Endothelial cell of umbilical vein (primary cell): ENCODE measurements around the gene POGLUT3. TPM values are rescaled to one million over a fixed set of nuclear protein-coding genes. Genes with fewer than 3 reads are reported as not detected.

Source experiments
- BruUV-seq: library from RNA; stranded (reverse); fragments of 400-500 nt; replicated peaks from 2 replicates; lab custom pipeline; 2021; lab: Mats Ljungman, UMichigan
- CTCF ChIA-PET: fragments of 300-600, 350-600 bp; sonication (Branson Sonifier 250); formaldehyde crosslinking; loops from one replicate; lab custom pipeline; 2021; ENCODE audit warnings: antibody characterized with exemption, inconsistent platforms; lab: Charles Lee
- POLR2A ChIA-PET: fragments of 300-600, 350-600 bp; sonication (Branson Sonifier 250); formaldehyde crosslinking; loops from one replicate; lab custom pipeline; 2021; ENCODE audit warnings: antibody characterized with exemption, inconsistent platforms; lab: Charles Lee
- DNase-seq: peaks from one replicate; pipeline ENCODE4 v3.0.0-alpha.2; 2011; ENCODE audit warnings: low read depth, low spot score
- FAIRE-seq: peaks from 2 replicates; lab custom pipeline; 2011; peaks lifted over from hg19 to GRCh38; lab: Jason Lieb, UNC
- H2AFZ ChIP-seq: 2 replicates; pipeline ENCODE4 v1.6.0; 2012; ENCODE audit warnings: low read depth, low read length, control low read depth, inconsistent platforms
- H3K27ac ChIP-seq: 2 replicates; pipeline ENCODE4 v1.5.1; 2011; ENCODE audit warnings: low read depth, mild to moderate bottlenecking, control low read depth, low read length, moderate library complexity; ENCODE audit not compliant: insufficient read depth
- H3K27me3 ChIP-seq, 2 experiments: 2 replicates each; pipeline versions ENCODE4 v1.6.0 to v1.6.1; 2011; ENCODE audit warnings: low read length in 2 of 2, mixed read lengths in 1 of 2; ENCODE audit not compliant: control insufficient read depth in 2 of 2, insufficient read depth in 2 of 2
- H3K36me3 ChIP-seq, 2 experiments: 2 replicates in 1 of 2; 3 replicates in 1 of 2; pipeline ENCODE4 v1.5.1; 2011; ENCODE audit warnings: low read length in 2 of 2, mild to moderate bottlenecking in 1 of 2, moderate library complexity in 1 of 2; ENCODE audit not compliant: control insufficient read depth in 2 of 2, insufficient read depth in 2 of 2; ENCODE audit errors: extremely low read depth in 1 of 2
- H3K4me1 ChIP-seq: 3 replicates; pipeline ENCODE4 v1.5.1; 2011; ENCODE audit warnings: mild to moderate bottlenecking, low read length; ENCODE audit not compliant: control insufficient read depth, insufficient read depth; ENCODE audit errors: extremely low read depth
- H3K4me2 ChIP-seq: 2 replicates; pipeline ENCODE4 v1.6.1; 2011; ENCODE audit warnings: low read length, control low read depth, mixed read lengths; ENCODE audit not compliant: insufficient read depth
- H3K4me3 ChIP-seq, 3 experiments: fragments of 200-600 bp in 1 of 3; sonication (generic), shearing (Covaris generic) in 1 of 3; replicated peaks in 1 of 3; 2 replicates each; pipeline ENCODE4 v1.5.1; 2011 to 2016; ENCODE audit warnings: control low read depth in 3 of 3, low read length in 3 of 3, mild to moderate bottlenecking in 2 of 3, inconsistent platforms in 1 of 3, low read depth in 1 of 3, moderate library complexity in 1 of 3; ENCODE audit not compliant: insufficient read depth in 1 of 3
- H3K79me2 ChIP-seq: 2 replicates; pipeline ENCODE4 v1.6.0; 2012; ENCODE audit warnings: low read length, inconsistent platforms; ENCODE audit not compliant: control insufficient read depth, insufficient read depth
- H3K9ac ChIP-seq: replicated peaks from 2 replicates; pipeline ENCODE3; 2011; ENCODE audit warnings: low read length, control low read depth; ENCODE audit not compliant: insufficient read depth; ENCODE audit errors: extremely low read depth
- H3K9me1 ChIP-seq: replicated peaks from 3 replicates; pipeline ENCODE4 v1.6.0; 2011; ENCODE audit warnings: mild to moderate bottlenecking, low read length; ENCODE audit not compliant: control insufficient read depth, insufficient read depth; ENCODE audit errors: extremely low read depth
- H3K9me3 ChIP-seq: replicated peaks from 2 replicates; pipeline ENCODE4 v1.5.1; 2012; ENCODE audit warnings: low read length, inconsistent platforms; ENCODE audit not compliant: control insufficient read depth, insufficient read depth
- H4K20me1 ChIP-seq: replicated peaks from 2 replicates; pipeline ENCODE3; 2011; ENCODE audit warnings: mild to moderate bottlenecking, low read length; ENCODE audit not compliant: control insufficient read depth, insufficient read depth; ENCODE audit errors: extremely low read depth
- CTCF ChIP-seq, 2 donors: IDR thresholded peaks; 1 replicate in 1 of 2; 2 replicates in 1 of 2; pipeline ENCODE4 v1.5.1; 2011; ENCODE audit warnings: low read length in 2 of 2, mild to moderate bottlenecking in 2 of 2, moderate library complexity in 2 of 2, control low read depth in 1 of 2, inconsistent platforms in 1 of 2, low read depth in 1 of 2; ENCODE audit not compliant: insufficient read depth in 1 of 2; ENCODE audit errors: extremely low read depth in 1 of 2
- EZH2 ChIP-seq: IDR thresholded peaks from 2 replicates; pipeline ENCODE4 v1.6.1; 2012; ENCODE audit warnings: borderline replicate concordance, low read depth, mild to moderate bottlenecking, moderate library complexity, low read length, inconsistent platforms; ENCODE audit not compliant: severe bottlenecking
- FOS ChIP-seq: IDR thresholded peaks from 2 replicates; pipeline ENCODE4 v1.6.1; 2011; ENCODE audit warnings: mild to moderate bottlenecking, low read length, moderate library complexity, borderline replicate concordance; ENCODE audit not compliant: insufficient read depth
- GATA2 ChIP-seq: IDR thresholded peaks from 2 replicates; pipeline ENCODE4 v1.7.0; 2011; ENCODE audit warnings: low read depth, mild to moderate bottlenecking, moderate library complexity, mixed read lengths, low read length; ENCODE audit not compliant: insufficient read length, insufficient read depth
- JUN ChIP-seq: IDR thresholded peaks from 2 replicates; pipeline ENCODE4 v1.6.1; 2011; ENCODE audit warnings: borderline replicate concordance, low read depth; ENCODE audit not compliant: insufficient read length, insufficient read depth
- MAX ChIP-seq: IDR thresholded peaks from 2 replicates; pipeline ENCODE4 v1.6.1; 2011; ENCODE audit not compliant: insufficient read depth, insufficient read length
- MYC ChIP-seq: IDR thresholded peaks from one replicate; pipeline ENCODE4 v1.6.1; 2011; ENCODE audit warnings: mild to moderate bottlenecking, low read depth, low read length
- POLR2A ChIP-seq: IDR thresholded peaks from 2 replicates; pipeline ENCODE4 v1.6.1; 2012; ENCODE audit warnings: low read depth, mild to moderate bottlenecking, control low read depth, low read length
- POLR2AphosphoS5 ChIP-seq: IDR thresholded peaks from 2 replicates; pipeline ENCODE4 v1.6.1; 2012; ENCODE audit warnings: low read depth, mild to moderate bottlenecking, control low read depth, low read length, moderate library complexity; ENCODE audit not compliant: insufficient read depth
- dilution Hi-C: fragments of 300-500 bp; cut with MboI; formaldehyde crosslinking; loops from one replicate; pipeline ENCODE4 v1.15.0; 2019; ENCODE audit warnings: low sequenced_read_pairs; ENCODE audit not compliant: extremely low pct_ligation_motif_present
- intact Hi-C: fragments of 100-400 bp; cut with micrococcal nuclease; formaldehyde crosslinking; loops from one replicate; pipeline ENCODE4 v1.10.0; 2022
- polyA plus RNA-seq, 4 experiments: library from polyadenylated mRNA; depleted of rRNA in 3 of 4; stranded (reverse) in 3 of 4; unstranded in 1 of 4; fragments of >200 nt; gene quantifications; 2 replicates each; pipeline versions ENCODE4 v1.2.1 to v1.2.3, GENCODE V29; 2011 to 2012; ENCODE audit warnings: missing spikeins in 1 of 4
- total RNA-seq: library from RNA; stranded (reverse); gene quantifications from 2 replicates; pipeline ENCODE4 v1.2.3, GENCODE V29; 2021

POGLUT3 gene
- total and polyA plus RNA-seq, 2 donors (not counting 3 experiments of a cell fraction or from before 2014, with no cell fraction given) = 14.3 to 46.4 TPM

- no peak for TF ChIP-seq GATA2
- H3K9me1 ChIP-seq = no peaks in the 10 kb centered on the region
- H2AFZ ChIP-seq = no peak overlapping the region
- H3K9ac ChIP-seq = no peak overlapping the region
- H3K27ac ChIP-seq = no peak overlapping the region
- ChIA-PET CTCF (no interaction called here), POLR2A (interaction anchor here (0.6 kb wide), 1 partner anchor 393 kb away, joined by 4 read pairs; no protein-coding TSS in a partner anchor)
- DNase-seq = no peak
- no peak for FAIRE-seq
- no TSS peak for BruUV-seq
- H3K4me3 ChIP-seq = no peak overlapping the region
- dilution Hi-C loops (no loop called here), intact Hi-C loops (no loop called here)
- no peaks in the 10 kb centered on the region for H3K9me3 ChIP-seq
- no peaks in the 10 kb centered on the region for H3K4me1 ChIP-seq
- H3K36me3 ChIP-seq = no peaks in the 10 kb centered on the region
- H3K4me2 ChIP-seq = no peak overlapping the region
- H4K20me1 ChIP-seq = no peaks in the 10 kb centered on the region
- peaks cover 2 to 9% of the 10 kb centered on the region in 2 experiments for H3K27me3 ChIP-seq
- H3K79me2 ChIP-seq = no peaks in the 10 kb centered on the region
Measured at GRCh38 chr11:108536783-108537182, 38.6 kb upstream of the POGLUT3 start.

- H2AFZ ChIP-seq = no peak overlapping the region
- H3K9ac ChIP-seq = no peak overlapping the region
- no peak overlapping the region for H3K27ac ChIP-seq
- H3K79me2 ChIP-seq = no peaks in the 10 kb centered on the region
- H3K9me3 ChIP-seq = no peaks in the 10 kb centered on the region
- DNase-seq (no peak), FAIRE-seq (no peak)
- BruUV-seq = no TSS peak
- CTCF ChIA-PET = interaction anchor here (0.9 kb wide), 1 partner anchor 9 kb away, joined by 3 read pairs; no protein-coding TSS in a partner anchor
- TF ChIP-seq MYC (no peak), POLR2A (no peak), FOS (no peak), POLR2AphosphoS5 (no peak), CTCF (IDR thresholded peaks at IDR 0.05; ENCODE audit: extremely low read depth in 1 of 2, insufficient read depth in 1 of 2, low read depth in 1 of 2, low read length in 2 of 2) (no peak), JUN (no peak), MAX (no peak), EZH2 (no peak), GATA2 (no peak)
- H3K4me2 ChIP-seq = no peak overlapping the region
- dilution Hi-C loops (no loop called here), intact Hi-C loops (no loop called here)
- no peaks in the 10 kb centered on the region for H3K4me1 ChIP-seq
- no peak overlapping the region for H3K4me3 ChIP-seq
- POLR2A ChIA-PET = no interaction called here
- H3K36me3 ChIP-seq = no peaks in the 10 kb centered on the region
- H3K9me1 ChIP-seq = no peaks in the 10 kb centered on the region
- no peaks in the 10 kb centered on the region for H4K20me1 ChIP-seq
- H3K27me3 ChIP-seq = peaks cover 2 to 9% of the 10 kb centered on the region in 2 experiments
Measured at GRCh38 chr11:108535384-108535955, 37.3 kb upstream of the POGLUT3 start.
